ENCODE data around the gene SYPL2. TPM values are rescaled to one million over a fixed set of nuclear protein-coding genes. Genes with fewer than 3 reads are reported as not detected.

The SYPL2 gene
- total RNA-seq, 2 experiments from 2014 or later, result not detected

- Mint-ChIP-seq H3K9me3 (ENCODE audit: insufficient read depth) (no peaks in the 10 kb centered on the region), H3K4me3 (peak overlapping the region; percentile 1), H3K27me3 (ENCODE audit: low read depth) (peaks cover 2% of the 10 kb centered on the region), H3K27ac (peak overlapping the region; percentile 96), H3K4me1 (ENCODE audit: low read depth) (peaks cover 36% of the 10 kb centered on the region), H3K36me3 (ENCODE audit: low read depth) (no peaks in the 10 kb centered on the region)
- ChIA-PET POLR2A (interaction anchor here (1.7 to 6.1 kb wide), 5 partner anchors 18 to 105 kb away, joined by 5 to 66 read pairs (median 15); partner anchors contain the start of genes CYB561D1 and GNAI3), CTCF (interaction anchor here (0.6 to 26.3 kb wide), 9 partner anchors 15 to 131 kb away, joined by 3 to 1507 read pairs (median 17); partner anchors contain the start of genes AMIGO1, CYB561D1, GNAI3 and PSMA5)
- DNase-seq (no peak), ATAC-seq (no peak)
Observed at GRCh38 chr1:109530457-109531087, 64.2 kb downstream of the SYPL2 start.

DNA sequence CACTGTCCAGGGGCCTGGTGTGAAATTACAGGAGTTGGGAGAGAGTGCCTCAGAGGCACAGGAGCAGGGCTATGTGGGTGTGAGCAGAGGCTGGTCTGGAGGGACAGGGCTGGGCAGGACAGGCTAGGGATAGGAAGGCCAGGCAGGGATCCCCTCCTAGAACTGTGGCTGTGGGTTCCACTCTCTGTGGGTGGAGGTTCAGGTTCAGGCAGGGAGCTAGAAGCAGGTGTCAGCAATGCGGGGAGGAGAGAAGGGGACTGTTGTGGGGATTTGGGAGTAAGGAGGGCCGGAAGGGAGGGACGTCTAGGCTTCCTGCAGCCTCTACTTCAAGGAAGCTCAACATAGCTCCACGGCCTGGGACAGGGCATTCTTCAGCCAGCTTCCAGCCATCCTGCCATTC, 65.0 kb downstream of the SYPL2 start:
- no peak for ATAC-seq
- H3K27ac Mint-ChIP-seq, result peak overlapping the region; percentile 96
- H3K9me3 Mint-ChIP-seq (ENCODE audit: insufficient read depth), result no peaks in the 10 kb centered on the region
- ChIA-PET CTCF (interaction anchor here (0.7 to 26.3 kb wide), 40 partner anchors 8 to 488 kb away, joined by 3 to 1507 read pairs (median 8); partner anchors contain the start of genes AHCYL1, AMIGO1, ATXN7L2 and CELSR2), POLR2A (interaction anchor here (1.7 to 6.1 kb wide), 5 partner anchors 16 to 106 kb away, joined by 5 to 66 read pairs (median 15); partner anchors contain the start of gene CYB561D1)
- H3K27me3 Mint-ChIP-seq (ENCODE audit: low read depth), result no peaks in the 10 kb centered on the region
- no peaks in the 10 kb centered on the region for H3K36me3 Mint-ChIP-seq (ENCODE audit: low read depth)
- peak overlapping the region; percentile 1 for H3K4me3 Mint-ChIP-seq
- peaks cover 36% of the 10 kb centered on the region for H3K4me1 Mint-ChIP-seq (ENCODE audit: low read depth)
- DNase-seq, result no peak

Other genes starting within 250 kb of the SYPL2 start
- gene CELSR2, start 217.0 kb upstream of the SYPL2 start, total RNA-seq, result 1 to 10 TPM; 4.9 to 5.2 TPM
- 10 to 100 TPM; 38.2 to 40.7 TPM for gene PSRC1, start 183.4 kb upstream of the SYPL2 start, total RNA-seq
- not detected for gene MYBPHL, start 159.5 kb upstream of the SYPL2 start, total RNA-seq
- 10 to 100 TPM; 10.8 to 14.0 TPM for gene SORT1, start 68.6 kb upstream of the SYPL2 start, total RNA-seq
- 100 to 1,000 TPM; 174 to 189 TPM for gene PSMA5, start 40.1 kb upstream of the SYPL2 start, total RNA-seq
- 10 to 100 TPM; 10.2 to 11.6 TPM for gene ATXN7L2, start 17.4 kb downstream of the SYPL2 start, total RNA-seq
- 10 to 100 TPM; 19.0 to 19.8 TPM for gene CYB561D1, start 27.5 kb downstream of the SYPL2 start, total RNA-seq
- gene AMIGO1, start 43.2 kb downstream of the SYPL2 start, total RNA-seq, result 1 to 10 TPM; 1.6 to 2.2 TPM
- not detected for gene GPR61, start 73.3 kb downstream of the SYPL2 start, total RNA-seq
- 10 to 100 TPM in 1 of 2 experiments, 1 to 10 TPM in 1; 9.6 to 10.2 TPM for gene GNAI3, start 82.1 kb downstream of the SYPL2 start, total RNA-seq
- not detected for gene GNAT2, start 153.1 kb downstream of the SYPL2 start, total RNA-seq
- gene AMPD2, start 153.3 kb downstream of the SYPL2 start, total RNA-seq, result 100 to 1,000 TPM; 123 to 133 TPM
- gene GSTM4, start 189.6 kb downstream of the SYPL2 start, total RNA-seq, result 10 to 100 TPM; 17.0 to 18.5 TPM
- 10 to 100 TPM; 18.2 to 19.3 TPM for gene GSTM2, start 201.5 kb downstream of the SYPL2 start, total RNA-seq
- 10 to 100 TPM; 30.2 to 31.5 TPM for gene GSTM1, start 221.3 kb downstream of the SYPL2 start, total RNA-seq
- under 1 TPM in 1 of 2 experiments, not detected in 1; 0.05 TPM for gene GSTM5, start 245.7 kb downstream of the SYPL2 start, total RNA-seq

Measured in activated CD8-positive, alpha-beta T cell treated with anti-CD3 and anti-CD28 coated beads, Interleukin-2, amount 10 ng/mL, durations not matched to agents 7 days and 5 days (primary cell).